Progenitor cell of endocrine pancreas (in vitro differentiated cells): ENCODE measurements around the gene PPARGC1A. TPM values are rescaled to one million over a fixed set of nuclear protein-coding genes. Genes with fewer than 3 reads are reported as not detected.

Experiments used
- DNase-seq: peaks from one replicate; pipeline ENCODE4 v3.0.0; 2021; ENCODE audit warnings: low spot score; ENCODE audit not compliant: unreplicated experiment
- H3K27ac Mint-ChIP-seq: 2 replicates; pipeline ENCODE4 v1.8.0; 2021; ENCODE audit warnings: mild to moderate bottlenecking, moderate library complexity, mixed read lengths
- H3K27me3 Mint-ChIP-seq: 2 replicates; pipeline ENCODE4 v1.8.0; 2021; ENCODE audit warnings: mixed read lengths
- H3K36me3 Mint-ChIP-seq: 2 replicates; pipeline ENCODE4 v1.8.0; 2022; ENCODE audit warnings: mixed read lengths; ENCODE audit not compliant: insufficient read depth
- H3K4me1 Mint-ChIP-seq: 2 replicates; pipeline ENCODE4 v1.8.0; 2021; ENCODE audit warnings: low read depth, mixed read lengths
- H3K4me3 Mint-ChIP-seq: 2 replicates; pipeline ENCODE4 v1.8.0; 2021; ENCODE audit warnings: low read depth, mild to moderate bottlenecking, moderate library complexity, mixed read lengths
- H3K9me3 Mint-ChIP-seq: 2 replicates; pipeline ENCODE4 v1.8.0; 2021; ENCODE audit warnings: low read depth, mixed read lengths
- total RNA-seq: library from RNA; stranded (reverse); gene quantifications from 2 replicates; pipeline ENCODE4 v1.2.1, GENCODE V29; 2021
- TF ChIP-seq, protein P1 (sequence below): fragments of 200-600 bp; sonication (generic); IDR thresholded peaks from one replicate; pipeline ENCODE4 v1.5.0; 2021; ENCODE audit warnings: antibody characterized with exemption, mild to moderate bottlenecking; ENCODE audit not compliant: unreplicated experiment

The PPARGC1A gene
- total RNA-seq, 1 donor from 2014 or later, result 0.93 TPM

- Mint-ChIP-seq H3K9me3 (no peaks in the 10 kb centered on the region), H3K27me3 (peaks cover 8% of the 10 kb centered on the region), H3K4me1 (peaks cover 13% of the 10 kb centered on the region), H3K4me3 (no peak overlapping the region), H3K27ac (no peak overlapping the region), H3K36me3 (no peaks in the 10 kb centered on the region)
- TF ChIP-seq, protein P1, sequence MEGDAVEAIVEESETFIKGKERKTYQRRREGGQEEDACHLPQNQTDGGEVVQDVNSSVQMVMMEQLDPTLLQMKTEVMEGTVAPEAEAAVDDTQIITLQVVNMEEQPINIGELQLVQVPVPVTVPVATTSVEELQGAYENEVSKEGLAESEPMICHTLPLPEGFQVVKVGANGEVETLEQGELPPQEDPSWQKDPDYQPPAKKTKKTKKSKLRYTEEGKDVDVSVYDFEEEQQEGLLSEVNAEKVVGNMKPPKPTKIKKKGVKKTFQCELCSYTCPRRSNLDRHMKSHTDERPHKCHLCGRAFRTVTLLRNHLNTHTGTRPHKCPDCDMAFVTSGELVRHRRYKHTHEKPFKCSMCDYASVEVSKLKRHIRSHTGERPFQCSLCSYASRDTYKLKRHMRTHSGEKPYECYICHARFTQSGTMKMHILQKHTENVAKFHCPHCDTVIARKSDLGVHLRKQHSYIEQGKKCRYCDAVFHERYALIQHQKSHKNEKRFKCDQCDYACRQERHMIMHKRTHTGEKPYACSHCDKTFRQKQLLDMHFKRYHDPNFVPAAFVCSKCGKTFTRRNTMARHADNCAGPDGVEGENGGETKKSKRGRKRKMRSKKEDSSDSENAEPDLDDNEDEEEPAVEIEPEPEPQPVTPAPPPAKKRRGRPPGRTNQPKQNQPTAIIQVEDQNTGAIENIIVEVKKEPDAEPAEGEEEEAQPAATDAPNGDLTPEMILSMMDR, result no peak
- DNase-seq, result no peak
These were observed 33.8 kb downstream of the PPARGC1A start for GRCh38 chr4:23855912-23856605.

- Mint-ChIP-seq H3K27me3 (peaks cover 8% of the 10 kb centered on the region), H3K4me1 (peaks cover 13% of the 10 kb centered on the region), H3K36me3 (no peaks in the 10 kb centered on the region), H3K27ac (no peak overlapping the region), H3K4me3 (no peak overlapping the region), H3K9me3 (no peaks in the 10 kb centered on the region)
- no peak for DNase-seq
- TF ChIP-seq, protein P1, result no peak
These were observed 35.7 kb downstream of the PPARGC1A start for GRCh38 chr4:23853986-23854660.

- Mint-ChIP-seq H3K9me3 (no peaks in the 10 kb centered on the region), H3K27me3 (peaks cover 8% of the 10 kb centered on the region), H3K27ac (no peak overlapping the region), H3K4me1 (peaks cover 10% of the 10 kb centered on the region), H3K4me3 (no peak overlapping the region), H3K36me3 (no peaks in the 10 kb centered on the region)
- DNase-seq, result no peak
- TF ChIP-seq, protein P1, result no peak
These were observed 38.4 kb downstream of the PPARGC1A start for GRCh38 chr4:23851464-23851863.

DNA sequence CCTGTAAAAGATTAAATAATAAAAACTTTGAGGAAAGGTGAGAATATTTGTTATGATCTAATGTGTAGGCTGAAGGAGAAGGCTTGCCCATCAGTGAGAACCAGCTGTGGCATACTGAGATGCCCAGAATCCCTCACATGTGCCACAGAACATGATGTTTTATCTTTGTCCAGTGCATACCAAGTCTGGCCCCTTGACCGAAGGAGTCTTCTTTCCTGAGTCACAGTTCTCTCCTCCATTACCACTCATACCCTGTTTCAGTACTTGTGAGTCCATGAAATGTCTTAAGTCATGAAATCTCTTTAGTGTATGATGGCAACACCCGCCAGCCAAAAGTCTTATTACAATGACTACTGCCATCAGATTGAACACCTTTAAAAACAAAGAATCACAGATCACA is 42.7 kb downstream of the PPARGC1A start:
- no peaks in the 10 kb centered on the region for H3K36me3 Mint-ChIP-seq
- no peak overlapping the region for H3K4me3 Mint-ChIP-seq
- TF ChIP-seq, protein P1, result no peak

GRCh38 chr4:23844961-23845360 is 44.9 kb downstream of the PPARGC1A start:
- H3K4me3 Mint-ChIP-seq, result no peak overlapping the region

More for the DNA sequence above, 42.7 kb downstream of the PPARGC1A start:
- H3K27me3 Mint-ChIP-seq, result peaks cover 3% of the 10 kb centered on the region
- peaks cover 5% of the 10 kb centered on the region for H3K4me1 Mint-ChIP-seq
- H3K27ac Mint-ChIP-seq, result no peak overlapping the region
- H3K9me3 Mint-ChIP-seq, result no peaks in the 10 kb centered on the region
- DNase-seq, result no peak

More at GRCh38 chr4:23844961-23845360, 44.9 kb downstream of the PPARGC1A start:
- no peaks in the 10 kb centered on the region for H3K9me3 Mint-ChIP-seq
- H3K4me1 Mint-ChIP-seq, result peaks cover 5% of the 10 kb centered on the region
- H3K36me3 Mint-ChIP-seq, result no peaks in the 10 kb centered on the region
- peaks cover 7% of the 10 kb centered on the region for H3K27me3 Mint-ChIP-seq
- TF ChIP-seq, protein P1, result no peak
- DNase-seq, result no peak
- H3K27ac Mint-ChIP-seq, result no peak overlapping the region
